ENCODE measurements around the gene POLR1C.
"Not testable (repeated sequence)": the region's sequence is repeated elsewhere in the genome, so short reads cannot be mapped to it uniquely, and the experiment has no call there.

Gene POLR1C

DNA sequence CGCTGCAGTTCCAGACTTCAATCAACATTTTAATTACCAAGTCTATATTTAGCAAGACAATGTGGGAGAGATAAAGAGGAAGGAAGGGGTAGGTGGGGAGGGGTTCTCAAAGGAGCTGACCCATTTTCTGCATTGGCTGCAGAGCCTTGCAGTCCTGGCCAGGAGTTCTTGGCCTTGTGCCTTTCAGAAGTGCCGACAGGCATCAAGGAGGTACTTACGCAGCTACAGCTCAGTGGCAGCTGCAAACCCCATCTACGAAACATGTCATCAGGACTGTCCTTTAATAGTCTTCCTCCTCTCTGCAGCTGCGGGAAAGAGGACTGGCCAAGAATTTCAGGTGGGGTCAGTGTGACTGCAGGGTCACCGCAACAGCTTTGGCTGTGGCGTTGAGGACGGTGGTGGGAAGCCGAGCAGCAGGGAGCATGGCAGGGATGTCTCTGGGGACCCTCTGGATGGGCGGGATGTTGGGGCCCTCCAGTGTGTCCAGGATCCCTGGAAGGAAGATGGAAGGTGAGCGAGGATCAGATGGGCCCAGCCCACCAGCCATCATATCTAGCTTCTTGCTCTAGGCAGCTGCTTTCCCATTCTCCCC is 5.0 kb upstream of the POLR1C start:
- DNase-seq = no peak

DNA sequence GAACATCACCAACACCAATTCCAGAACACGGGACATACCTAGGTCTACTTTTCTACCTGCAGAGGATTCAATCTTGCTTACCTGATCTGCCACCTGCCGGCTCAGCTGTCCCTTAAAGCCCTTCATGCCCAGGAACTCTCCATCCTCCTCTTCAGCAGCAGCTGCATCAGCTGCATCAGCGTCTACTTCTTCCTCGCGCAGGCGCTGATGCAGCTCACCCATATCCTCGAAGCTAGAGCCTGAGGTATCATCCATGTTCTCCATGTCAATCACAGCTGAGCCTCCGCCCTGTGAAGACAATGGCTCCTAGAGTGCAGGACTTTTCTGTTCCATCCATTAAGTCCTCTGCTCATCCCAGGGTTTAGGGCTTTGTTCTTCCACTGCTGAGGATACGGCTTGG is 1.1 kb upstream of the POLR1C start:
- no peak for DNase-seq

DNA sequence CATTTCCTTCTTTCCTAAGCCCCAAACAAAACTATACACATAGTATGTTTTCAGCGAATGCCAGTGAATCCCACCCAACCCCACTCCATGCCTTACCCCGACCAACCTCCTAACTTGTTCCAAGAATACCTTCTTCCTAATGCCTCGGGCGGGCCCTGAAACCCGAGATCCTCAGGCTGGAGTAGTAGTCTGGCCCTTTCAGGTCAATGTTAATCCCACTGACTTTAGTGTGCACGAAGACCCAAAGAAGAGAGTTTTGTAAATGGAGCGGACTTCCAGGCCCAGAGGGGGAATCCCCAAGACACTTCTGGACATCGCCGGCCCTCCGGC is 557 bp upstream of the POLR1C start:
- no peak for DNase-seq

DNA sequence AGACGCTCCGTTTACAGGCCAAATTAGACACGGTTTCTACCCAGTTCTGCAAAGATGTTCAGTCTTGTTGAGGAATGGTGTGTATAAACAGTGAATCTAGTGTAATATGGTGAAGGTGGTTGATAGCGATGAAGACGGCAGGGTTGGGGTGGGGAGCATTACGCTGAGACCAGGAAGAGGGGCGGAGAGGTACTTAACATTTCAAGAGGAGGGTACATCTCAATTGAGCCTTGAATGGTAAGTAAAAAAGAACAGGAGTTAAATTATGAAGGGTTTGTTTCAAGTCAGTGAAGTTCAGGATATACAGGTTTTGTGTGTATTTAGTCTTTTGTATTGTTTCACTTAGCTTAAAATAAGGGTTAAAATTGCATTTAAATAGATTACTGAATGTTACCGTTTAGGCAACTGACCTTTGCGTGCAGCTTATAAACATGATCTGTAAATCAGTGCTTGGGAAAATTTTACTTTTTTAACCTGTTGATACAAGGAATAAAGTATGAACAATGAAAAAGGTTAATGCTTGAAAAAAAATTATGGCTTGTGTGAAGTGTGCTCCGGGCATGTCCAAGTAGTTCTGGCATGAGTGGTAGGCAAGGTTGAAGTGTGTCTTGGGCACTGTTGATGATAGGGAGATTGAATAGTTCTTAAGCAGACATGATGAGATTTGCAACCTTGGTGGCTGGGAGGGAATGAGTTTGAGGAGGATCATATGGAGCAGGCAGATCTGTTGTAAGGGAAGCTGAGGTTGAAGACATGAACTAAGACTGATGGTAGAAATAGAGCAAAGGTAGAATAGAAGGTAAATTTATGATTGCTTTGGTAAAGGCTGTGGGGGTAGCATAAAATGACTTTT is 842 bp downstream of the POLR1C start:
- DNase-seq = no peak

DNA sequence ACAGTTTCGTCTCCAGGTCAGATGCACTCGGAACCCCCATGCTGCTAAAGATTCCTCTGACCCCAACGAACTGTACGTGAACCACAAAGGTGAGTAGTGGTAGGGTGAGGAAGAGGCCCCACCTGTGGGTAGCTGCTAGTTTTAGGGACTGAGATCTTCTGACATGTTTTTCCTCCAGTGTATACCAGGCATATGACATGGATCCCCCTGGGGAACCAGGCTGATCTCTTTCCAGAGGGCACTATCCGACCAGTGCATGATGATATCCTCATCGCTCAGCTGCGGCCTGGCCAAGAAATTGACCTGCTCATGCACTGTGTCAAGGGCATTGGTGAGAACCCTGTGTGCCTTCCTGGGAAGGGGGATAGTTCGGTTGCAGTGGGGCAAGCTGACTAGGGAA is 3.2 kb downstream of the POLR1C start:
- no peak for DNase-seq

DNA sequence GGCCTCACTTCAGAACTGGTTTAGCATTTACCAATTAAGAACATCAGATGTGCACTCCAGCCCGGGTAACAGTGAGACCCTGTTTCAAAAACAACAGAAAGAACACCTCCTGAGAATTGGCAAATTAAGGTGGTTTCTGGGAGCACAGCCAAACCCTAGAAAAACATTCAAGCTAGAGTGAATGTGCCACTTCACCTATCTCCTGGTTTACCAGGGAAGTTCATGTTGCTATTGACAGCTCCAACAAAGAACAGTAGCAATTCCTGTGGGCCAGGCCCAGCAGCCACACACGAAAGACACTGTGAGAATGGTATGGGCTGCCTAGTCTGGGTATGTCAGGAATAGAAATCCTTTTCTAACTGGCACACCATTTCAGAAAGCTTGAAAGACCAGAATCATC is 4.9 kb downstream of the POLR1C start:
- DNase-seq = no peak

DNA sequence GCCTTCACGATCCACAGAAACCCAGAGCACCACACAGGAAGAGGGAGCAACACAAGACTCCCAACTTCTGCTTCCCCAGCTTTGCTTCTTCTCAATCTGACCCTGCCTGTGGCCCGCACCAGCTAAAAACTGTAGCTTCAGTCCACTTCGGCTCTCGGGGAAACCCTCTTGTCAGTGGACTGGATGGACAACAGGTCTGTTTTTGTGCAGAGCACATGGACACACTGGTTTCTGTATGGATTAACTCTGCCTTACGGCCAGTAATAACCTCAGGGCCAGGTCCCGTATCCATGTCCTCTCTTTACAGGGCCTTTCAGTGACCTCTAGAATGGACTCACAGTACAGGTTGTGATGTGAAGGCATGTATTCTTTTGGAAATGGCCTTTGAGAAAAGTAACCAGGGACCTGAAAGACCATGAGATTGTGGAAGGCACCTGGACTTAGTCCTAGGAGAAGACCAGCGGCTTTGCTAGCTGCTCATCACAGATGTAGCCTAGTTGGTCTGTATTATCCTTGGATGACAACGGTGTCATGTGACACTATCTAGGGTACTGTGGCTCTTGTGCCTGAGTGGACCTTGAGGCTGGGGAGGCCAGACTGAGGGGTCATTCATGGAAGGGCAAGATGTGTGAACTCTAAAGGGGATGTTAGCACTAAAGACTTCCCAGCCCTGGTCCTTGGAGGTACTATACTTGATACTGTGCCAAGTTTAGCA is 5.8 kb downstream of the POLR1C start:
- no peak for DNase-seq

DNA sequence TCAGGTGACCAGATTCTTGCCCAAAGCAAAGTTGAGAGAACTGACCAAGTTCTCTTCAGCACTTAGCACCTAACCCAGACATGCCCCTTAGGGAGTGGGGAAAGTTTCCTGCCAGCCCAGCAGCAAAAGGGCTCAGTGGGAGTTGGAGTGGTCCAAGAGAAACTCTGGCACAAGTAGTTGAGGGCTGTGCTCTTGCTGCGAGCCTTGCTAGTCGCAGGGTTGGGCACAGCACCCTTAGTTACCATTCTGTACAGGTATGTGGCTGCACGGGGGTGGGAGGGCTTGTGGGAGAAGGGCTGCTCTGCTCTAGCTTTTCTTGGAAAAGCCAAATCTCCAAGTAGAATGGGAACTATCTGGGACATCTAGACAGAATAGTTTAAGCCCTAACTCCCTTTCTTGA is 6.4 kb downstream of the POLR1C start:
- no peak for DNase-seq

DNA sequence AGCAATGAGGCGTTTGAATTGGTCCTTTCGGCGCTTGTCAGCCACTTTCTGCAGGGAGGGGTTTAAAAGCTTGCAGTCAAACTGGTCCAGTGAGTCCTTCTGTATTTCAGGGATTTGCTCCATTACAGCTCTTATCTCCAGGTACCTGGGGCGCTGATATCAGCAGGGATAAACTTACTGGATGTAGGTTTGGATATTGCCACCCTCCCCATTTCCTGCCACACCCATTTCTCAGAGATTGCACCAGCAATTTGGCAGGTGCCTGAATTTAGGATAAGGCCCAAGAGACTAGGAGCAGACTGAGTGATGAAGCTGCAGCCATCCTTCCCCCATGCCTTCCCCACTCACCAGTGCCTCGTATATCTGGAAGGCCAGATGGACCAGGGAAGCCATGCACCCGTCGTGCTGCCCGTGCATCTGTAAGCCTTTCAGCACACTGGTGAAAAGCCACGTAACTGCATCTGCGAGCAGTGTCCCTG is 7.6 kb downstream of the POLR1C start:
- DNase-seq = no peak

DNA sequence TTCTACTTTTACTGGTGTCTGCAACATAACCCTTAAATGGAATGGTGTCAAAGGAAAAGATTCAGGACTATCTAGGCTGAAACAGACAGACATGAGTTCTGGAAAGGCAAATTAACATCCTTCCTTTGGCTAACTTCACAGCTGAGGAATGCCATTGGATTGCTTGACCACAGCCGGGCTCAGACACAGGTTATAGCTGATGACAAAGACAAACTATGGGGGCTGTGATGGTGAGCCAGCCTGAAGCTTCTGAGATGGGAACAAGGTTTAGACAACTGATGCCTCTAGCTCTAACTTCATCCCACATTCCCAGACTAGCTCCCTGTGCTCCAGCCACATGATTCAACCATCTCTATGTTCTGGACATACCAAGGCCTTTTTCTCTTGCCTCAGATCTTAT is 15.3 kb downstream of the POLR1C start:
- no peak for DNase-seq

DNA sequence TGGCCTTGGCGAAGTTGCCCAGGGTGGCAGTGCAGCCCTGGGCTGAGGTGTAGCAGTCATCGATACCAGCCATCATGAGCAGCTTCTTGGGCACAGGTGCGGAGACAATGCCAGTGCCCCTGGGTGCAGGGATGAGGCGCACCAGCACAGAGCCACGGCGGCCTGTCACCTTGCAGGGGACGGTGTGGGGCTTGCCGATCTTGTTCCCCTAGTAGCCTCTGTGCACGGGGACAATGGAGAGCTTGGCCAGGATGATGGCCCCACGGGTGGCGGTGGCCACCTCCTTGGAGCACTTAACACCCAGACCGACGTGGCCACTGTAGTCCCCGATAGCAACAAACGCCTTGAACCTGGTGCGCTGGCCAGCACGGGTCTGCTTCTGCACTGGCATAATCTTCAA is 22.1 kb downstream of the POLR1C start:
- DNase-seq = not testable (repeated sequence)

DNA sequence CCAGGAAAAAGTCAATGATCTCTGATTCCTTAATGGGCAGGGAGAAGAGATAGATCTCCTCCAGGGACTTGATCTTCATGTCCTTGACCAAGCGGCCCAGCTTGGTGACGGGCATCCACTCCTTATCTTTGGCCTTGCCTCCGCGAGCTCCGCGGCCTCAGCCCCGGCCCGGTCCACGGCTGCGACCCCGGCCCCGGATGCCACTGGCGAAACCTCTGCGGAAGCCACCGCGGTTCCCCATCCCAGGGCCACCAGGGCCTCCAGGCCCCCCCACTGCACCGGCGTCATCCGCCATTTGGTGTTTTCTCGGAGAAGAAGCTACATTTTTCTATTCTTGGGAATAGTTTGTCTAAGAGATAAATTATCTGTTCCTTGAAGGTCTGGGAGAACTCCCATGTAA is 22.5 kb downstream of the POLR1C start:
- DNase-seq = not testable (repeated sequence)

DNA sequence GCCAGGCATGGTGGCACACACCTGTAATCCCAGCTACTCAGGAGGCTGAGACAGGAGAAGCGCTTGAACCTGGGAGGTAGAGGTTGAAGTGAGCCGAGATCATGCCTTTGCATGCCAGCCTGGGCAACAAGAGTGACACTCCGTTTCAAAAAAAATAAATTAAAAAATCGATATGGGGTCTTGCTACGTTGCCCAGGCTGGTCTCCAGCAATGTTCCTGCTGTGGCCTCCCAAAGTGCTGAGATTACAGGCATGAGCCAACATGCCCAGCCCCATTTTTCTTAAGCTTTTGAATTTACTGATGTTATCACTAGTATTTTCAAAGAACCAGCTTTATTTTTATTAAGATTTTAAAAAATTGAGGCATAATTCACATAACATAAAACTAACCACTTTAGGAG is 23.6 kb downstream of the POLR1C start:
- no peak for DNase-seq

DNA sequence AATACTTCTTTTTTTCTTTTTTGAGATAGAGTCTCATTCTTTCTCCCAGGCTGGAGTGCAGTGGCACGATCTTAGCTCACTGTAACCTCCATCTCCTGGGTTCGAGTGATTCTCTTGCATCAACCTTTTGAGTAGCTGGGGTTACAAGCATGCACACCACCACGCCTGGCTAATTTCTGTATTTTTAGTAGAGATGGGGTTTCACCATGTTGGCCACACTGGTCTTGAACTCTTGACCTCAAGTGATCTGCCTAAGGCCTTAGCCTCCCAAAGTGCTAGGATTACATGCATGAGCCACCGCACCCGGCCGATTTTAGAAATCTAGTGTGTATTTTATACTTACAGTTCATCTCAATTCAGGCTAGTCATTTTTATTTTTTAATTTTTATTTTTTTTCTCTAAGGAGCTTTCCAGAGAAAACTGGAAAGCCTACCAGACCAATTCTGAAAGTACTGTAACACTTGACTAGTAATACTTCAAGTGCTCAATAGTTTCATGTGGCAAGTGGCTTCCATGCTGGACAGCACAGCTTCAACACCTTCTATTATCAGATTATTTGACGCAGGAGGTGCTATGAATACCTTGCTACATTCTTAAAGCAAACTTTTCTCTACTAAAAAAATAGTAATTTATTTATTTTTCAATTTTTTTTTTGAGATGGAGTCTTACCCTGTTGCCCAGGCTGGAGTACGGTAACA is 25.0 kb downstream of the POLR1C start:
- no peak for DNase-seq

DNA sequence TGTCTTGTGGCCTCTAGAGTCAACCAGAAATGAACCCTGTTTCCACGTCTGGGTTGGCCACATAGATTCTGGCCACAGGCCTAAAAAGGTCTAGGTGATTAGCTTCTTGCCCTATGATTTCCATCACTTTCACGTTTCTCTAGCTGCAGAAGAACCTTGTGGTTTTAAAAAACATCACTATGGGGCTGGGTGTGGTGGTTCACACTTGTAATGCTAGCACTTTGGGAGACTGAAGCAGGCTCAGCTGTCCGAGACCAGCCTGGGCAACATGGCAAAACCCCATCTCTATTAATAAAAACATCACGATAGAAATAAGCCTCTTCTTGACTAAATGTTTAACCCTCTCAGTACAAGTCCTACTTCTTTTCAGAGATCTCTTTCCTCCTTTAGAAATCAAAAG is 27.6 kb downstream of the POLR1C start:
- DNase-seq = no peak

DNA sequence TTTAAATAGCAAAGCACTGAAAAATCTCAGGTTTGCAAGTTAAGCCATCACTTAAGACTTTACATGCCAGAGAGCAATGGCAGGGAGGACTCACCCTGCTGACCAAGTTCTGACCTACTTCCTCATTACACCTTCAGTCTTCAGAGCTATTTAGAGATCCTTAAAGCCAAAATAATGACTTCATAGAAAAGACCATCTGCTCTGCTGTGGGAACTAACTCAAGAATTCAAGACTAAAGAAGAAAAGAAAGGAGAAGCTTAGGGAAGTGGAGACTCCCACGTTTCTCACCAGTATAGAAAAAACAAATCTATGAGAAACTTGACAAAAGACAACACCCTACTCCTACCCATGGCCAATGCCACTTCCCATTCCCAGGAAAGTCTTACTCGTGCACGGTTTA is 30.3 kb downstream of the POLR1C start:
- DNase-seq = no peak

DNA sequence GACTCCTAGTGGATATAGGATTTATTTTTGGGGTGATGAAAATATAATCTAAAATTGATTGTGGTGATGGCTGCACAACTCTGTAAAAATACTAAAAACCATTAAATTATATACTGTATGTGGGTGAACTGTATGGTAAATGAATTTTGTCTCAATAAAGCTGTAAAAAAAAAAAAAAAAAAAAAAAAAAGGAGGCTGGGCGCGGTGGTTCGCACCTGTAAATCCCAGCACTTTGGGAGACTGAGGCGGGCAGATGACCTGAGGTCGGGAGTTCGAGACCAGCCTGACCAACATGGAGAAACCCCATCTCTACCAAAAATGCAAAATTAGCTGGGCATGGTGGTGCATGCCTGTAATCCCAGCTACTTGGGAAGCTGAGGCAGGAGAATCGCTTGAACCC is 40.7 kb downstream of the POLR1C start:
- DNase-seq = not testable (repeated sequence)

DNA sequence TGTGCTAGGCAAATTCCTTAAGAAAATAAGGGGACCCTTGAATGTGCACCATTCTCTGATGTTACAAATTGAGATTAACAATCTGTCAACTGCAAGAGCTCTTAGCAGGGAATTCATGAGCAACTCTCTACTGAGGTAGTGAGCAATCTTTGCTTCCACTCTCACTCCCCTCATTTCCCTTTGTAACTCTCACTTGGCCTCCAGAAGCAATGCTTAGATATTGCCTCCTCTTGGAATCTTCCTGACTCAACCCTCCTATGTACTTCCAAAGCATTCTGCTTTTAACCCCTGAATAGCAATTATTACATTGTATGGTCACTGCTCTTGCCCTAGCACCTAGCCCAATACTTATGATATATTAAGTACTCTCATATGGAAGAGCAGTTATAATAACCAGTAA is 42.4 kb downstream of the POLR1C start:
- DNase-seq = no peak

DNA sequence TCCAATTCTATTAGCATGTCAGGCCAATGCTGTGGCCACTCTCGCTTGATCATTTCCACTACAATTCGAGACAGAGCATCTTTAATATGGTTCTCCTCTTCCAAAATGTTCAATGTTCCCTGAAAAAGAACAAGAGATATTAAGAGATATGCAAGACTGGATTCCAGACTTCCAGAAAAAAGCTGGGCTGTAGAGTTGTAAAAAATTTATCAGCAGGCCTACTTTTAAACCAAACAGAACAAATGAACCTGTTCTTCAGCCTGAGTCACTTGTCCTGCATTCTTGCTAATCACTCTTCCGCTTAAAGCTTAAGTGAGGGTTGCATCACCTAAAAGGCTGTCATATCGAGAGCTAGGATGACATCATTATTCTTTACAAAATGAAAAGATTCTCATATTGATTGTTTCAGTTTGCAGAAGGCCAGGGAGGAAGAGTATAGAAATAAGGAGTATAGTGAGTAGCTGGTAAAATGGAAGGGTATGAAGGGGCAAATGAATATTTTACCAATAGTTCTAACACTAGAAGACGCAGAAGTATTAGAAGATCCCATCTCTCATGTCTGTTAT is 54.1 kb downstream of the POLR1C start:
- no peak for DNase-seq

Measured in effector CD8-positive, alpha-beta T cell (primary cell).